Brain microvascular endothelial cell (primary cell): ENCODE measurements around the gene TBATA.

Source experiments
- DNase-seq: peaks from one replicate; pipeline ENCODE4 v3.0.0-alpha.2; 2020
- H3K27ac ChIP-seq: fragments of 250-450 bp; sonication (Bioruptor Pico); 2 replicates; pipeline ENCODE4 v1.5.1; 2020; ENCODE audit warnings: mild to moderate bottlenecking, moderate library complexity
- H3K27me3 ChIP-seq: fragments of 250-450 bp; sonication (Bioruptor Pico); replicated peaks from 2 replicates; pipeline ENCODE4 v1.5.1; 2020; ENCODE audit warnings: mild to moderate bottlenecking
- H3K36me3 ChIP-seq: fragments of 250-450 bp; sonication (Bioruptor Pico); replicated peaks from 2 replicates; pipeline ENCODE4 v1.5.1; 2020; ENCODE audit warnings: mild to moderate bottlenecking
- H3K4me3 ChIP-seq: 2 replicates; pipeline ENCODE4 v1.5.1; 2011; ENCODE audit warnings: low read depth, mild to moderate bottlenecking, control low read depth, low read length, moderate library complexity
- in situ Hi-C: cut with HindIII; loops from 2 replicates; pipeline ENCODE4 v1.10.0; 2017; ENCODE audit warnings: low sequenced_read_pairs, low pct_ligation_motif_present
- TF ChIP-seq, protein P1 (sequence below): IDR thresholded peaks from 2 replicates; pipeline ENCODE4 v1.5.1; 2011; ENCODE audit warnings: low read depth, mild to moderate bottlenecking, moderate library complexity, low read length, control low read depth, inconsistent platforms; ENCODE audit errors: missing control alignments

Gene TBATA

DNA sequence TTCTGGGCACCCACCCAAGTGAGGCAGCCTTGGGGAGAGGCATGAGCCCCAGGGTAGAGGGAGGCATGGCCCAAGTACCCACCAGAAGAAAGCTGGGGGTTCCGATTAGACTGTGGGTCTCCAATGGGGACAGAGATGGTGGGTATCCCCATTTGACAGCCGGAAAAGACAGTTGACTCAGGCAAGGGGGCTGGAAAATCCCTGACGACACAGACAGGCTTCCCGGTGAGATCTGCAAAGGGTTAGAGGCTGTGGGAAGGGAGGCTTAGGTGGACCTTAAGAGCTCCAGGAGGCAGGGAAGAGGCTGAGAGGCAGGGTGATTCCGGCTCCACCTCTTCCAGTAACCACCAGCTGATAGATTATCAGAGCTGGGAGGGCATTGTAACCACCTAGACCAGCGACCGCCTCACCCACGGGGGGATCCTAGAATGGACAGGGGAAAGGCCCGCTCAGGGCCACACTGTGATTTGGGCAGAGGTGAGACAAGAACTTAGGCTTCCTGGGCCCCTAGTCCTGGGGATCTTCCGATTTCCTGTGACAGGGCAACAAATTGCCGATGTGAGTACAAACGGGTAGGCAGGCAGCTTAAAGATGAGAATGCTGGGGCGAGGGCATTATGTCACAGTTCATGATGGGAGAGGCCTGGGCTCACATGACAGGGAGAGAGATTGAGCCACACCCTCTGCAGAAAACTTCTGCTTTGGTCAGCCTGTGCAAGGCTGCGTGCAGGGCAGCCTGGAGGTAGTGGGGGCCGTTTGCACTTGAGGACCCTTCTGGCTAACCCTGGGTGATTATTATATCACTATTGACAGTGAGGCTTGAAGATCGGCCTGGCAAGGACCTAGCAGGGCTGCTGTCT is 5.4 kb downstream of the TBATA start:
- no peak for DNase-seq
- Histone ChIP-seq H3K27me3 (no peaks in the 10 kb centered on the region), H3K4me3 (no peak overlapping the region), H3K27ac (no peak overlapping the region), H3K36me3 (no peaks in the 10 kb centered on the region)
- TF ChIP-seq, protein P1, sequence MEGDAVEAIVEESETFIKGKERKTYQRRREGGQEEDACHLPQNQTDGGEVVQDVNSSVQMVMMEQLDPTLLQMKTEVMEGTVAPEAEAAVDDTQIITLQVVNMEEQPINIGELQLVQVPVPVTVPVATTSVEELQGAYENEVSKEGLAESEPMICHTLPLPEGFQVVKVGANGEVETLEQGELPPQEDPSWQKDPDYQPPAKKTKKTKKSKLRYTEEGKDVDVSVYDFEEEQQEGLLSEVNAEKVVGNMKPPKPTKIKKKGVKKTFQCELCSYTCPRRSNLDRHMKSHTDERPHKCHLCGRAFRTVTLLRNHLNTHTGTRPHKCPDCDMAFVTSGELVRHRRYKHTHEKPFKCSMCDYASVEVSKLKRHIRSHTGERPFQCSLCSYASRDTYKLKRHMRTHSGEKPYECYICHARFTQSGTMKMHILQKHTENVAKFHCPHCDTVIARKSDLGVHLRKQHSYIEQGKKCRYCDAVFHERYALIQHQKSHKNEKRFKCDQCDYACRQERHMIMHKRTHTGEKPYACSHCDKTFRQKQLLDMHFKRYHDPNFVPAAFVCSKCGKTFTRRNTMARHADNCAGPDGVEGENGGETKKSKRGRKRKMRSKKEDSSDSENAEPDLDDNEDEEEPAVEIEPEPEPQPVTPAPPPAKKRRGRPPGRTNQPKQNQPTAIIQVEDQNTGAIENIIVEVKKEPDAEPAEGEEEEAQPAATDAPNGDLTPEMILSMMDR = no peak
- in situ Hi-C loops = no loop called here

DNA sequence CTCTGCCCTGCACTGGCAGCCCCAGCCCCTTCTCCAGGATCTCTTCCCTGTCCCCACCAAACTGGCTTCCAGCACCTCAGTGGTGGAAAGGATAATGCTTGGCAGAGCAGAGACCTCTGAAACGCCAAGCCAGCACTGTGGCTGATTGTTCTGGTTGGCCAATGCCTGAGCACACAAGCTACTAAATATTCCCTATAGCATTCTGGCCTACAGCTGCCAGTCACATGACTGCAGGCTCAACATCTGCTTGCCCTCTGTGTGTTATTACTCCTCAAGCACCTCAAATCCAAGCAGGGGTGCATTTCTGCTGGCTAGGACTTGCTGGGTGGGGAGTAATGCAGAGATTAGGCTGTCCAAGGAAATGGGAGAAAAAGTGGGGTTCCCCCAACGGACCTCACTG is 6.1 kb downstream of the TBATA start:
- no peaks in the 10 kb centered on the region for H3K36me3 ChIP-seq
- TF ChIP-seq, protein P1 = no peak
- in situ Hi-C loops = no loop called here
- no peak overlapping the region for H3K27ac ChIP-seq
- H3K27me3 ChIP-seq = no peaks in the 10 kb centered on the region
- no peak overlapping the region for H3K4me3 ChIP-seq
- DNase-seq = no peak

DNA sequence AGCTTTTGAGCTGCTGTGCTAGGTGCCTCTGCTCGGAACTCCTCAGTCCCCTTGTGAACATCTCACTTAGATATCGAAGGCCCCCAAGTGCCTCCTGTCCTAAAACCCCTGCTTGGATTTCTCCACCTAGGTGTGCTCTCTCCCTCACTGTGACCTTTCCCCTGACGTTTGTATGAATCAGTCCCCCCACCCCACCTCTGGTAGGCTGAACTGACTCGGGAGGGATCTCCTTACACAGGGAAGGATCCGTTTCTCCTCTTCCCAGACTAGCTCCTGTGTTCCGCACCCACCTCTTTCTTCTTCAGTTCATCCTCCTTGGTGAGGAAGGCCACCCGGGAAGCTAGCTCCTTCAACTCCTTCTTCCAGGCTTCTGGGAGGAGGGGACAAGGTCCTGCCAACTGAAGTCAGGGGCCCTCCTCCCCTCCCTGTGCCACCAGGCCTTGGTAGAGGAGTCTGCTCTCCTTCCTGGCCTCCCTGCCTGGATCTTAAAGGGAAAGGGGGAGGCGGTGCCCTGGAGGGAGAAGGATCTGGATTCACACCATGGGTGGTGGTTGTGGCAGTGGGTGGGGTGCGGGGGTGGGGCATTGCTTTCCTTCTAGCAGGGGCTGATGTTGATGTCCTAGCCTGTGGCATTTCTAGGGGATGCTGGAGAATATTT is 6.8 kb downstream of the TBATA start:
- H3K27me3 ChIP-seq = no peaks in the 10 kb centered on the region
- no peaks in the 10 kb centered on the region for H3K36me3 ChIP-seq
- H3K4me3 ChIP-seq = no peak overlapping the region
- no peak for DNase-seq
- TF ChIP-seq, protein P1 = no peak
- in situ Hi-C loops = no loop called here
- H3K27ac ChIP-seq = no peak overlapping the region

DNA sequence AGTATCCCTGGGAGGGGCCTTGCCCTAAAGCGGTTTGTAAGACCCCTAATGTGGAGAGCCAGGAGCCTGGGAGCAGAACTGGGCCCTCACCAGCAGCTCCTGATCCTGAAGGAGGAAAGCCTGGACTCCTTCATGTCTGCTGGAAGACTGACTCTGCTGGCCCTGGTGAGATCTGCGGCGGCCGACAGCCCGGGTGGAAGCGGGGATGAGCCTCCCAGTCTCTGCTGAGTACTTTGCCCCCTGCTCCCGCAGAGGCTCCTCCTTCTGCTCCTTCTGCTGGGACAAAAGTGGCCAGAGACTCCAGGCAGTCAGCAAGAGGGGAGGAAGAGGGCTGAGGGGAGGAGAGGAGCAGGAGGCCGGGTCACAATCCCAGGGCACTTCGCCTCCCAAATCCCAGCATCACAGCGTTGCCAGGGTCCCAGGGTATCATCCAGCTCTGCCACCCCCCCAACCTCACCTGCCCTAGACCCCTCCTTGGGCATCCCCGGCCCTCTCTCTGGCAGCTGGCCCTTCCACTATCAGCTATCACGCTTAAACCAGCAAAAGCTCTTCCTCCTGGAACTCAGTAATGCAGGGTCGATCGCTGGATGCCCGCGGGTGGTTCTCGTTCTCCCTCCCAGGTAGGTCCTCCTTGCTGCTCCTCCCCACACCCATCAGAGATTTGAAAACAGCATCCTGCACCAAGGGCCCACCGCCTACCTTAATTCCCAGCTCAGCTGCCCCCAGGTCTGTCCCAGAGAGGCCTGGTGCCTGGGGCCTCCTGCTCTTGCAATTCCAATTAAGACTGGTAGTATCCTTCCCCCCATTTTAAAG is 7.9 kb downstream of the TBATA start:
- no peak overlapping the region for H3K4me3 ChIP-seq
- in situ Hi-C loops = no loop called here

DNA sequence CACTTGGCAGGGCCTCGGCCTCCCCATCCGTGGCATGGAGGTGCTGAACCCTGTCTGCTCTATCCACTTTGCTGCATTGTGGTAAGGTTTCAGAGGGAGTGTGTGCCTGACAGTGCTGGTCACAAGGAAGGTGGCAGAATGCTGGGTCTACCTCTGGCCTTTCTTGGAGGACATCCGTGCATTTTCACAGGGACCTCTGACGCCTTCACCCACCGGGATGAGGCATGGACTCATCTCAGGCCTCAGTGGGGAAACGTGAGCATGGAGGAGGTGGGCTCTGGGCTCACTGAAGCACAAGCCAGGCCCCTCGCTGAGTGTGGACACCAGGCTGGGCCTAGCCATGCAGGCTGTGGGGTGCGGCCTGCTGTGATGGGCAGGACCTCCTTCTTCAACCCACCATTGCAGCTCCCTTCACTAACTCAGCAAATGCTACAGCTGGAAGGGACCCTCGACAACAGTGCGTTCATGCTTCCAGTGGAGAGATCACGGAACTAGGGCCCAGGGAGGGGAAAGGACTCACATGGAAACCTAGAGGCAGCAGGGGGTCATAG is 8.6 kb downstream of the TBATA start:
- no peaks in the 10 kb centered on the region for H3K36me3 ChIP-seq
- no peaks in the 10 kb centered on the region for H3K27me3 ChIP-seq
- no peak for DNase-seq
- no peak overlapping the region for H3K4me3 ChIP-seq
- TF ChIP-seq, protein P1 = no peak
- H3K27ac ChIP-seq = no peak overlapping the region
- in situ Hi-C loops = no loop called here

More for the DNA sequence above, 7.9 kb downstream of the TBATA start:
- no peak for DNase-seq
- TF ChIP-seq, protein P1 = no peak
- no peak overlapping the region for H3K27ac ChIP-seq
- H3K27me3 ChIP-seq = no peaks in the 10 kb centered on the region
- no peaks in the 10 kb centered on the region for H3K36me3 ChIP-seq
